B cell (primary cell): ENCODE measurements around the gene APOL6.

Experiments used
- CTCF ChIP-seq: fragments of 200-600 bp; IDR thresholded peaks from one replicate; pipeline ENCODE4 v1.8.0; 2022; ENCODE audit warnings: antibody characterized with exemption, mild to moderate bottlenecking
- EZH2 ChIP-seq: IDR thresholded peaks from 2 replicates; pipeline ENCODE4 v1.6.1; 2012; ENCODE audit warnings: borderline replicate concordance, low read depth, mild to moderate bottlenecking, moderate library complexity, low read length; ENCODE audit not compliant: insufficient read depth, poor library complexity, severe bottlenecking

- TF ChIP-seq CTCF (no peak), EZH2 (no peak)
Observed at GRCh38 chr22:35628732-35629131, 19.5 kb upstream of the APOL6 start.
